ENCODE measurements around the gene CRABP2.

- TF ChIP-seq CTCF (IDR thresholded peaks at IDR 0.05) (no peak), SIN3A (IDR thresholded peaks at IDR 0.05; ENCODE audit: borderline replicate concordance, insufficient read depth, low read depth, low read length) (no peak), POLR2AphosphoS5 (IDR thresholded peaks at IDR 0.05; ENCODE audit: low read depth, low read length) (no peak), TCF7L2 (IDR thresholded peaks at IDR 0.05; ENCODE audit: low read depth, low read length) (no peak)
Measured at GRCh38 chr1:156669794-156670193, 35.6 kb downstream of the CRABP2 start.

All from Panc1 (cell line).